CD1c-positive myeloid dendritic cell (primary cell): ENCODE measurements around the gene INPP5A.

Experiments
- DNase-seq: peaks from one replicate; pipeline ENCODE4 v3.0.0-alpha.2; 2016; ENCODE audit errors: extremely low spot score

INPP5A gene

GRCh38 chr10:132689721-132690360 is 152.3 kb downstream of the INPP5A start:
- no peak for DNase-seq

GRCh38 chr10:132690401-132690800 is 152.8 kb downstream of the INPP5A start:
- no peak for DNase-seq

- DNase-seq: no peak
These were observed 153.4 kb downstream of the INPP5A start for GRCh38 chr10:132690821-132691610.

- no peak for DNase-seq
These were observed 154.1 kb downstream of the INPP5A start for GRCh38 chr10:132691711-132692153.

GRCh38 chr10:132692311-132692710 is 154.7 kb downstream of the INPP5A start:
- no peak for DNase-seq

- no peak for DNase-seq
These were observed 156.1 kb downstream of the INPP5A start for GRCh38 chr10:132693676-132694075.

- DNase-seq: no peak
These were observed 158.6 kb downstream of the INPP5A start for GRCh38 chr10:132696204-132696603.

- DNase-seq: no peak
These were observed 159.4 kb downstream of the INPP5A start for GRCh38 chr10:132696728-132697577.

- no peak for DNase-seq
These were observed 160.1 kb downstream of the INPP5A start for GRCh38 chr10:132697578-132698200.

- no peak for DNase-seq
These were observed 160.7 kb downstream of the INPP5A start for GRCh38 chr10:132698211-132698751.

GRCh38 chr10:132698761-132699391 is 161.3 kb downstream of the INPP5A start:
- no peak for DNase-seq

- DNase-seq: no peak
These were observed 162.0 kb downstream of the INPP5A start for GRCh38 chr10:132699411-132700155.

GRCh38 chr10:132700156-132701098 is 162.8 kb downstream of the INPP5A start:
- DNase-seq: no peak

- DNase-seq: no peak
These were observed 163.7 kb downstream of the INPP5A start for GRCh38 chr10:132701099-132701845.

GRCh38 chr10:132701846-132702190 is 164.2 kb downstream of the INPP5A start:
- no peak for DNase-seq

- no peak for DNase-seq
These were observed 165.2 kb downstream of the INPP5A start for GRCh38 chr10:132702601-132703418.

- no peak for DNase-seq
These were observed 165.9 kb downstream of the INPP5A start for GRCh38 chr10:132703419-132704007.
